SK-N-SH (cell line): ENCODE data around the gene ZNF526. TPM values are rescaled to one million over a fixed set of nuclear protein-coding genes. Genes with fewer than 3 reads are reported as not detected.
"Not testable (repeated sequence)": the region's sequence is repeated elsewhere in the genome, so short reads cannot be mapped to it uniquely, and the experiment has no call there.

ENCODE experiments used
- CTCF ChIA-PET: fragments of 300-600, 350-600 bp; formaldehyde crosslinking; extraction: SDS; loops from one replicate; lab custom pipeline; 2021; lab: Yijun Ruan, JAX
- POLR2A ChIA-PET: fragments of 350-600 bp; sonication (Branson Sonifier 250); formaldehyde crosslinking; extraction: SDS; loops from one replicate; lab custom pipeline; 2020; ENCODE audit warnings: antibody characterized with exemption, inconsistent platforms; lab: Yijun Ruan, JAX
- DNase-seq: peaks from one replicate; pipeline ENCODE4 v3.0.0; 2012
- H2AFZ ChIP-seq: fragments of 200-600 bp; sonication (generic); 2 replicates; pipeline ENCODE4 v1.8.1; 2016; ENCODE audit warnings: antibody characterized with exemption, mild to moderate bottlenecking, low read depth
- H3F3A ChIP-seq: fragments of 200-600 bp; sonication (generic); replicated peaks from 2 replicates; pipeline ENCODE3; 2016; ENCODE audit warnings: antibody characterized with exemption, mild to moderate bottlenecking; ENCODE audit not compliant: insufficient read depth
- H3K27ac ChIP-seq, 2 experiments: fragments of 200-500 bp in 1 of 2; fragments of 200-600 bp in 1 of 2; sonication (Bioruptor generic) in 1 of 2; sonication (generic), shearing (Covaris generic) in 1 of 2; 2 replicates each; pipeline versions ENCODE4 v1.5.1 to v1.6.1; 2014 to 2016; ENCODE audit warnings: low read depth in 2 of 2, inconsistent platforms in 1 of 2, low read length in 1 of 2, mild to moderate bottlenecking in 1 of 2, mixed read lengths in 1 of 2
- H3K27me3 ChIP-seq: fragments of 200-600 bp; sonication (generic), shearing (Covaris generic); 2 replicates; pipeline ENCODE4 v1.6.1; 2016; ENCODE audit warnings: mixed run types; ENCODE audit not compliant: insufficient read depth
- H3K36me3 ChIP-seq, 2 experiments: fragments of 200-500 bp in 1 of 2; fragments of 200-600 bp in 1 of 2; sonication (Bioruptor generic) in 1 of 2; sonication (generic) in 1 of 2; replicated peaks in 1 of 2; 2 replicates each; pipeline versions ENCODE3 to v1.5.1; 2014 to 2016; ENCODE audit warnings: low read length in 1 of 2, mild to moderate bottlenecking in 1 of 2; ENCODE audit not compliant: insufficient read depth in 2 of 2, control insufficient read depth in 1 of 2
- H3K4me1 ChIP-seq, 2 experiments: fragments of 200-500 bp in 1 of 2; fragments of 200-600 bp in 1 of 2; sonication (Bioruptor generic) in 1 of 2; sonication (generic), shearing (Covaris generic) in 1 of 2; 2 replicates each; pipeline versions ENCODE4 v1.5.1 to v1.6.1; 2014 to 2016; ENCODE audit warnings: low read depth in 1 of 2, low read length in 1 of 2, mixed run types in 1 of 2; ENCODE audit not compliant: insufficient read depth in 2 of 2, control insufficient read depth in 1 of 2
- H3K4me2 ChIP-seq: fragments of 200-600 bp; sonication (generic), shearing (Covaris generic); 2 replicates; pipeline ENCODE4 v1.6.1; 2017; ENCODE audit warnings: mixed run types
- H3K4me3 ChIP-seq, 2 experiments: fragments of 200-500 bp in 1 of 2; fragments of 200-600 bp in 1 of 2; sonication (Bioruptor generic) in 1 of 2; sonication (generic), shearing (Covaris generic) in 1 of 2; 2 replicates each; pipeline versions ENCODE4 v1.5.1 to v1.8.1; 2014 to 2016; ENCODE audit warnings: low read depth in 2 of 2, inconsistent platforms in 1 of 2, low read length in 1 of 2, mild to moderate bottlenecking in 1 of 2, mixed read lengths in 1 of 2, moderate library complexity in 1 of 2
- H3K79me2 ChIP-seq: fragments of 200-600 bp; sonication (generic); 2 replicates; pipeline ENCODE4 v1.8.1; 2017; ENCODE audit warnings: mild to moderate bottlenecking; ENCODE audit not compliant: insufficient read depth
- H3K9ac ChIP-seq: fragments of 200-600 bp; sonication (generic); 2 replicates; pipeline ENCODE4 v1.6.1; 2017; ENCODE audit warnings: mixed run types
- H3K9me2 ChIP-seq: fragments of 200-600 bp; sonication (generic); 2 replicates; pipeline ENCODE4 v1.6.1; 2017; ENCODE audit warnings: mixed run types
- H3K9me3 ChIP-seq: fragments of 200-600 bp; sonication (generic); 2 replicates; pipeline ENCODE4 v1.6.1; 2017; ENCODE audit warnings: mixed run types, mild to moderate bottlenecking, moderate library complexity
- H4K20me1 ChIP-seq: fragments of 200-600 bp; sonication (generic); 2 replicates; pipeline ENCODE4 v1.6.1; 2017; ENCODE audit warnings: mild to moderate bottlenecking, mixed run types; ENCODE audit not compliant: insufficient read depth
- ELF1 ChIP-seq: IDR thresholded peaks from 2 replicates; pipeline ENCODE4 v1.4.0; 2012
- EP300 ChIP-seq, 2 experiments: IDR thresholded peaks; 2 replicates each; pipeline versions ENCODE4 v1.4.0 to v1.6.1; 2012; ENCODE audit warnings: borderline replicate concordance in 1 of 2, low read depth in 1 of 2, low read length in 1 of 2
- FOXJ3 ChIP-seq: sonication (generic); formaldehyde crosslinking; IDR thresholded peaks from 2 replicates; pipeline ENCODE4 v1.5.1; 2020; ENCODE audit warnings: mild to moderate bottlenecking, missing genetic modification reagents
- MAX ChIP-seq: IDR thresholded peaks from 2 replicates; pipeline ENCODE4 v1.4.0; 2012; ENCODE audit warnings: low read depth
- MEF2A ChIP-seq: IDR thresholded peaks from 2 replicates; pipeline ENCODE4 v1.4.0; 2012; ENCODE audit warnings: low read depth, borderline replicate concordance
- POLR2AphosphoS5 ChIP-seq: IDR thresholded peaks from 2 replicates; pipeline ENCODE4 v1.6.1; 2012; ENCODE audit warnings: low read depth, low read length
- RFX5 ChIP-seq: IDR thresholded peaks from 2 replicates; pipeline ENCODE4 v1.6.1; 2012; ENCODE audit warnings: mild to moderate bottlenecking, improper control_type of control experiment, low read length
- RXRA ChIP-seq: IDR thresholded peaks from 2 replicates; pipeline ENCODE4 v1.4.0; 2012; ENCODE audit warnings: low read depth, mild to moderate bottlenecking, borderline replicate concordance
- TCF12 ChIP-seq: IDR thresholded peaks from 2 replicates; pipeline ENCODE4 v1.4.0; 2012
- WGBS: methylation state at CpG from one replicate; pipeline ENCODE4 v1.1.6; 2017; ENCODE audit warnings: low lambda C conversion rate; 5-methylcytosine and 5-hydroxymethylcytosine counted together
- polyA plus RNA-seq, 3 experiments: library from polyadenylated mRNA; depleted of rRNA; stranded (reverse); fragments of >200 nt; gene quantifications; 2 replicates each; pipeline ENCODE4 v1.2.3, GENCODE V29; 2012

ZNF526 gene
- polyA plus RNA-seq, 1 of the 3 experiments (the other 2 are of a cell fraction): 3.5 TPM

- Histone ChIP-seq H3K9me2 (no peaks in the 10 kb centered on the region), H3F3A (peaks cover 23% of the 10 kb centered on the region), H3K9ac (peak overlapping the region; percentile 90), H2AFZ (peak overlapping the region; percentile 82), H3K36me3 (no peaks in the 10 kb centered on the region), H3K79me2 (peaks cover 45% of the 10 kb centered on the region), H3K4me2 (peak overlapping the region; percentile 99), H3K9me3 (no peaks in the 10 kb centered on the region), H4K20me1 (peaks cover 21% of the 10 kb centered on the region), H3K27me3 (no peaks in the 10 kb centered on the region), H3K4me3 (peak overlapping the region; percentile 89 to 92), H3K4me1 (peaks cover 4 to 22% of the 10 kb centered on the region in 2 experiments; a peak in 2 of 4 replicates), H3K27ac (peak overlapping the region; percentile 97 to 98)
- 3% methylated on average over 28 of the region's 38 CpGs for WGBS
- ChIA-PET CTCF (interaction anchor here (0.7 to 2.2 kb wide), 9 partner anchors 10 to 133 kb away, joined by 3 to 27 read pairs (median 3); partner anchors contain the start of gene GSK3A), POLR2A (interaction anchor here (0.7 to 1.9 kb wide), 6 partner anchors 11 to 26 kb away, joined by 3 to 6 read pairs (median 4); partner anchors contain the start of gene CIC)
- peak; percentile 77 for DNase-seq
- TF ChIP-seq TCF12: 0 out of 2 replicates have a peak, but pooled peaks have one; percentile 7
- peak; percentile 11; the same call in 1 of the 2 replicates for TF ChIP-seq MAX
- TF ChIP-seq MEF2A: no peak
- TF ChIP-seq POLR2AphosphoS5: peak; percentile 43; the same call in 1 of the 2 replicates
Observed at GRCh38 chr19:42255766-42256745, 35.9 kb downstream of the ZNF526 start.

GRCh38 chr19:42257842-42258241 lies 37.7 kb downstream of the ZNF526 start:
- POLR2A ChIA-PET, H3K27ac ChIP-seq, H2AFZ ChIP-seq, H3K4me2 ChIP-seq, H3K27me3 ChIP-seq, H3K9ac ChIP-seq, H4K20me1 ChIP-seq, H3K9me2 ChIP-seq, H3K4me3 ChIP-seq, H3K36me3 ChIP-seq, H3K4me1 ChIP-seq, DNase-seq, H3K9me3 ChIP-seq: not testable (repeated sequence)
- Histone ChIP-seq H3K79me2 (peaks cover 28% of the 10 kb centered on the region), H3F3A (peaks cover 15% of the 10 kb centered on the region)
- CTCF ChIA-PET: interaction anchor here (0.6 to 0.7 kb wide), 2 partner anchors 22 to 300 kb away, joined by 3 read pairs; no protein-coding TSS in a partner anchor
- 93% methylated on average over 3 of the region's 3 CpGs for WGBS

- Histone ChIP-seq H3K4me1 (no peaks in the 10 kb centered on the region), H3K9me3 (no peaks in the 10 kb centered on the region), H3K36me3 (no peaks in the 10 kb centered on the region), H3K27ac (no peak overlapping the region), H3K9ac (no peak overlapping the region), H3F3A (peaks cover 5% of the 10 kb centered on the region), H3K9me2 (no peaks in the 10 kb centered on the region), H3K4me2 (no peak overlapping the region), H2AFZ (no peak overlapping the region), H4K20me1 (no peaks in the 10 kb centered on the region), H3K79me2 (no peaks in the 10 kb centered on the region), H3K27me3 (no peaks in the 10 kb centered on the region), H3K4me3 (no peak overlapping the region)
- DNase-seq: no peak
- 91% methylated on average over 3 of the region's 3 CpGs for WGBS
- ChIA-PET CTCF (interaction anchor here (1.2 to 1.6 kb wide), 2 partner anchors 18 kb away, joined by 4 to 5 read pairs; no protein-coding TSS in a partner anchor), POLR2A (interaction anchor here (1.6 kb wide), 1 partner anchor 15 kb away, joined by 3 read pairs; no protein-coding TSS in a partner anchor)
- TF ChIP-seq RFX5: no peak
- no peak for TF ChIP-seq FOXJ3 (CRISPR knock-in tag)
- TF ChIP-seq ELF1: no peak
- no peak for TF ChIP-seq RXRA
- TF ChIP-seq EP300 (IDR thresholded peaks at IDR 0.05; ENCODE audit: borderline replicate concordance in 1 of 2, low read depth in 1 of 2, low read length in 1 of 2): no peak
Observed at GRCh38 chr19:42261763-42262162, 41.7 kb downstream of the ZNF526 start.

GRCh38 chr19:42266105-42266504 lies 46.0 kb downstream of the ZNF526 start:
- H3F3A ChIP-seq, H3K36me3 ChIP-seq, H3K4me2 ChIP-seq, CTCF ChIA-PET, H3K4me3 ChIP-seq, H4K20me1 ChIP-seq, H3K27ac ChIP-seq, H3K9me3 ChIP-seq, H3K27me3 ChIP-seq, H3K9ac ChIP-seq, H2AFZ ChIP-seq, H3K9me2 ChIP-seq, POLR2A ChIA-PET, DNase-seq: not testable (repeated sequence)
- peaks cover 18% of the 10 kb centered on the region for H3K79me2 ChIP-seq
- peaks cover 8 to 22% of the 10 kb centered on the region in 2 experiments; a peak in 3 of 4 replicates for H3K4me1 ChIP-seq
- WGBS: 91% methylated on average over 4 of the region's 4 CpGs
